Panc1 (cell line): ENCODE measurements around the gene GNLY. TPM values are rescaled to one million over a fixed set of nuclear protein-coding genes. Genes with fewer than 3 reads are reported as not detected.

Experiments
- ATAC-seq: fragments of 200-7000 bp; cut with Tn5 transposase; 2 replicates; pipeline ENCODE4 v1.9.1; 2020; ENCODE audit warnings: mild to moderate bottlenecking, moderate library complexity
- BruUV-seq: library from RNA; stranded (reverse); fragments of 400-500 nt; replicated peaks from 2 replicates; lab custom pipeline; 2021; lab: Mats Ljungman, UMichigan
- CTCF ChIA-PET: fragments of 300-600 bp; sonication (Branson Sonifier 250); formaldehyde crosslinking; loops from one replicate; lab custom pipeline; 2022; ENCODE audit warnings: antibody characterized with exemption; lab: Charles Lee
- POLR2A ChIA-PET: fragments of 300-600 bp; sonication (Branson Sonifier 250); formaldehyde crosslinking; loops from one replicate; lab custom pipeline; 2022; ENCODE audit warnings: antibody characterized with exemption; lab: Charles Lee
- DNase-seq: peaks from one replicate; pipeline ENCODE4 v3.0.0-alpha.2; 2010; ENCODE audit warnings: low read depth, low spot score
- H3K27ac ChIP-seq: 2 replicates; pipeline ENCODE4 v1.5.1; 2011; ENCODE audit warnings: mild to moderate bottlenecking, low read length, inconsistent platforms
- H3K27me3 ChIP-seq: fragments of 200-500 bp; sonication (Bioruptor generic); 2 replicates; pipeline ENCODE4 v1.6.0; 2014; ENCODE audit warnings: low read length, inconsistent platforms; ENCODE audit not compliant: control insufficient read depth, insufficient read depth
- H3K36me3 ChIP-seq: fragments of 200-500 bp; sonication (Bioruptor generic); 2 replicates; pipeline ENCODE4 v1.5.1; 2014; ENCODE audit warnings: inconsistent platforms, mild to moderate bottlenecking, low read length, moderate library complexity; ENCODE audit not compliant: control insufficient read depth, insufficient read depth
- H3K4me1 ChIP-seq: 2 replicates; pipeline ENCODE4 v1.5.1; 2011; ENCODE audit warnings: inconsistent platforms, mild to moderate bottlenecking, low read length, moderate library complexity; ENCODE audit not compliant: control insufficient read depth, insufficient read depth
- H3K4me3 ChIP-seq, 2 experiments: 2 replicates each; pipeline ENCODE4 v1.5.1; 2011 to 2012; ENCODE audit warnings: low read depth in 2 of 2, low read length in 2 of 2, mild to moderate bottlenecking in 2 of 2, inconsistent platforms in 1 of 2, moderate library complexity in 1 of 2
- H3K9me3 ChIP-seq: fragments of 200-500 bp; sonication (Bioruptor generic); 2 replicates; pipeline ENCODE4 v1.5.1; 2014; ENCODE audit warnings: low read depth, mild to moderate bottlenecking, inconsistent platforms, low read length, moderate library complexity; ENCODE audit not compliant: control insufficient read depth, insufficient read depth
- POLR2AphosphoS5 ChIP-seq: IDR thresholded peaks from 2 replicates; pipeline ENCODE4 v1.6.1; 2012; ENCODE audit warnings: mild to moderate bottlenecking, low read depth, low read length, moderate library complexity
- SIN3A ChIP-seq: IDR thresholded peaks from 2 replicates; pipeline ENCODE4 v1.6.1; 2012; ENCODE audit warnings: low read depth, mild to moderate bottlenecking, low read length, moderate library complexity, borderline replicate concordance; ENCODE audit not compliant: insufficient read depth
- TCF7L2 ChIP-seq: IDR thresholded peaks from 2 replicates; pipeline ENCODE4 v1.6.1; 2011; ENCODE audit warnings: mild to moderate bottlenecking, low read depth, low read length, inconsistent platforms
- in situ Hi-C: cut with HindIII; loops from 2 replicates; pipeline ENCODE4 v1.10.0; 2016; ENCODE audit warnings: low sequenced_read_pairs, low pct_unique_long_range_greater_than_20kb
- intact Hi-C: fragments of 100-400 bp; cut with micrococcal nuclease; formaldehyde crosslinking; loops from one replicate; pipeline ENCODE4 v1.10.0; 2022; ENCODE audit not compliant: unreplicated experiment
- total RNA-seq: library from RNA; stranded (reverse); gene quantifications from one replicate; pipeline ENCODE4 v1.2.1, GENCODE V29; 2021; ENCODE audit not compliant: unreplicated experiment
- TF ChIP-seq, protein P1 (sequence below): fragments of 450-650 bp; IDR thresholded peaks from 2 replicates; pipeline ENCODE4 v1.5.1; 2017; ENCODE audit warnings: mild to moderate bottlenecking
- TF ChIP-seq, protein P2 (sequence below), 2 experiments: IDR thresholded peaks; 2 replicates each; pipeline ENCODE4 v1.6.1; 2011 to 2012; ENCODE audit warnings: low read depth in 2 of 2, control low read depth in 1 of 2, low read length in 1 of 2, mild to moderate bottlenecking in 1 of 2, moderate library complexity in 1 of 2; ENCODE audit not compliant: insufficient read depth in 1 of 2

The GNLY gene
- total RNA-seq, 1 experiment from 2014 or later: not detected

DNA sequence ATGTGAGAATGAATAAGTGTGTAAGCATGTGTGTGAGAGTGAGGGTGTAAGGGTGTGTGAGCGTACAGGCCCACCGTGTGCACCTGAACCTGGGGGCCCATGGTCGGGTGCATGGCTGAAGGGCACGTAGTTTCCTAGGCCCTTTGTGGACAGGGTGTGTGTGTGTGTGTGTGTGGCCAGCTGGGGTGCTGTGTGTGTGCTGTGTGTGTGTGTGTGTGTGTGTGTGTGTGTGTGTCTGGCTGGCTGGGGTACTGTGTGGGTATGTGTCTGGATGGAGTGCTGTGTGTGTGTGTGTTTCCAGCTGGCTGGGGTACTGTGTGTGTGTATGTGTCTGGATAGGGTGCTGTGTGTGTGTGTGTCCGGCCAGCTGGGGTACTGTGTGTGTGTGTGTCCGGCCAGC is 28.1 kb upstream of the GNLY start:
- CTCF ChIA-PET: no interaction called here
- no peaks in the 10 kb centered on the region for H3K4me1 ChIP-seq
- H3K27me3 ChIP-seq: no peaks in the 10 kb centered on the region
- POLR2A ChIA-PET: no interaction called here
- no peaks in the 10 kb centered on the region for H3K36me3 ChIP-seq
- ATAC-seq (no peak), DNase-seq (no peak)
- BruUV-seq: no TSS peak
- no peak overlapping the region for H3K27ac ChIP-seq
- no peaks in the 10 kb centered on the region for H3K9me3 ChIP-seq
- TF ChIP-seq, protein P1, sequence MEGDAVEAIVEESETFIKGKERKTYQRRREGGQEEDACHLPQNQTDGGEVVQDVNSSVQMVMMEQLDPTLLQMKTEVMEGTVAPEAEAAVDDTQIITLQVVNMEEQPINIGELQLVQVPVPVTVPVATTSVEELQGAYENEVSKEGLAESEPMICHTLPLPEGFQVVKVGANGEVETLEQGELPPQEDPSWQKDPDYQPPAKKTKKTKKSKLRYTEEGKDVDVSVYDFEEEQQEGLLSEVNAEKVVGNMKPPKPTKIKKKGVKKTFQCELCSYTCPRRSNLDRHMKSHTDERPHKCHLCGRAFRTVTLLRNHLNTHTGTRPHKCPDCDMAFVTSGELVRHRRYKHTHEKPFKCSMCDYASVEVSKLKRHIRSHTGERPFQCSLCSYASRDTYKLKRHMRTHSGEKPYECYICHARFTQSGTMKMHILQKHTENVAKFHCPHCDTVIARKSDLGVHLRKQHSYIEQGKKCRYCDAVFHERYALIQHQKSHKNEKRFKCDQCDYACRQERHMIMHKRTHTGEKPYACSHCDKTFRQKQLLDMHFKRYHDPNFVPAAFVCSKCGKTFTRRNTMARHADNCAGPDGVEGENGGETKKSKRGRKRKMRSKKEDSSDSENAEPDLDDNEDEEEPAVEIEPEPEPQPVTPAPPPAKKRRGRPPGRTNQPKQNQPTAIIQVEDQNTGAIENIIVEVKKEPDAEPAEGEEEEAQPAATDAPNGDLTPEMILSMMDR: no peak
- TF ChIP-seq, protein P2, sequence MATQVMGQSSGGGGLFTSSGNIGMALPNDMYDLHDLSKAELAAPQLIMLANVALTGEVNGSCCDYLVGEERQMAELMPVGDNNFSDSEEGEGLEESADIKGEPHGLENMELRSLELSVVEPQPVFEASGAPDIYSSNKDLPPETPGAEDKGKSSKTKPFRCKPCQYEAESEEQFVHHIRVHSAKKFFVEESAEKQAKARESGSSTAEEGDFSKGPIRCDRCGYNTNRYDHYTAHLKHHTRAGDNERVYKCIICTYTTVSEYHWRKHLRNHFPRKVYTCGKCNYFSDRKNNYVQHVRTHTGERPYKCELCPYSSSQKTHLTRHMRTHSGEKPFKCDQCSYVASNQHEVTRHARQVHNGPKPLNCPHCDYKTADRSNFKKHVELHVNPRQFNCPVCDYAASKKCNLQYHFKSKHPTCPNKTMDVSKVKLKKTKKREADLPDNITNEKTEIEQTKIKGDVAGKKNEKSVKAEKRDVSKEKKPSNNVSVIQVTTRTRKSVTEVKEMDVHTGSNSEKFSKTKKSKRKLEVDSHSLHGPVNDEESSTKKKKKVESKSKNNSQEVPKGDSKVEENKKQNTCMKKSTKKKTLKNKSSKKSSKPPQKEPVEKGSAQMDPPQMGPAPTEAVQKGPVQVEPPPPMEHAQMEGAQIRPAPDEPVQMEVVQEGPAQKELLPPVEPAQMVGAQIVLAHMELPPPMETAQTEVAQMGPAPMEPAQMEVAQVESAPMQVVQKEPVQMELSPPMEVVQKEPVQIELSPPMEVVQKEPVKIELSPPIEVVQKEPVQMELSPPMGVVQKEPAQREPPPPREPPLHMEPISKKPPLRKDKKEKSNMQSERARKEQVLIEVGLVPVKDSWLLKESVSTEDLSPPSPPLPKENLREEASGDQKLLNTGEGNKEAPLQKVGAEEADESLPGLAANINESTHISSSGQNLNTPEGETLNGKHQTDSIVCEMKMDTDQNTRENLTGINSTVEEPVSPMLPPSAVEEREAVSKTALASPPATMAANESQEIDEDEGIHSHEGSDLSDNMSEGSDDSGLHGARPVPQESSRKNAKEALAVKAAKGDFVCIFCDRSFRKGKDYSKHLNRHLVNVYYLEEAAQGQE (IDR thresholded peaks at IDR 0.05; ENCODE audit: insufficient read depth in 1 of 2, low read depth in 2 of 2, low read length in 1 of 2): no peak
- TF ChIP-seq SIN3A (no peak), TCF7L2 (no peak), POLR2AphosphoS5 (no peak)
- in situ Hi-C loops: no loop called here
- intact Hi-C loops: no loop called here
- H3K4me3 ChIP-seq: no peak overlapping the region

- H3K9me3 ChIP-seq: no peaks in the 10 kb centered on the region
- no TSS peak for BruUV-seq
- DNase-seq (no peak), ATAC-seq (no peak)
- ChIA-PET POLR2A (no interaction called here), CTCF (no interaction called here)
- TF ChIP-seq, protein P1: no peak
- TF ChIP-seq, protein P2 (IDR thresholded peaks at IDR 0.05; ENCODE audit: insufficient read depth in 1 of 2, low read depth in 2 of 2, low read length in 1 of 2): no peak
- TF ChIP-seq TCF7L2 (no peak), SIN3A (no peak)
- in situ Hi-C loops (no loop called here), intact Hi-C loops (no loop called here)
- no peak overlapping the region for H3K27ac ChIP-seq
- H3K27me3 ChIP-seq: no peaks in the 10 kb centered on the region
- no peak overlapping the region for H3K4me3 ChIP-seq
- H3K4me1 ChIP-seq: no peaks in the 10 kb centered on the region
- H3K36me3 ChIP-seq: no peaks in the 10 kb centered on the region
These were observed 27.5 kb upstream of the GNLY start for GRCh38 chr2:85666435-85667316.
